Omental fat pad (tissue), 4 donors: ENCODE data around the gene ADISSP. TPM values are rescaled to one million over a fixed set of nuclear protein-coding genes. Genes with fewer than 3 reads are reported as not detected.

Experiments used
- ATAC-seq: fragments of 150-250 bp; one replicate; pipeline ENCODE4 v1.9.1; 2016; ENCODE audit warnings: mild to moderate bottlenecking, moderate library complexity; ENCODE audit not compliant: low FRiP score
- DNase-seq: peaks from one replicate; pipeline ENCODE4 v3.0.0-alpha.2; 2019; ENCODE audit warnings: low spot score
- CTCF ChIP-seq, 3 donors: fragments of 450-650 bp; IDR thresholded peaks; one replicate each; pipeline ENCODE4 v1.5.1; 2016 to 2017; ENCODE audit warnings: antibody characterized with exemption in 3 of 3, mild to moderate bottlenecking in 3 of 3, moderate library complexity in 2 of 3
- total RNA-seq, 4 donors: library from RNA; depleted of rRNA; stranded (reverse); fragments of >200 nt; gene quantifications; one replicate each; pipeline ENCODE4 v1.1.0, GENCODE V29; 2016

The ADISSP gene
- total RNA-seq, 4 donors from 2014 or later: 19.7 to 32.3 (median 30.3) TPM

- no peak for TF ChIP-seq CTCF (IDR thresholded peaks at IDR 0.05)
- no peak for DNase-seq
- no peak for ATAC-seq
Measured at GRCh38 chr20:3802524-3803239, 35.1 kb upstream of the ADISSP start.

- ATAC-seq (no peak), DNase-seq (no peak)
- no peak for TF ChIP-seq CTCF (IDR thresholded peaks at IDR 0.05)
Measured at GRCh38 chr20:3801846-3802245, 34.3 kb upstream of the ADISSP start.

- ATAC-seq (no peak), DNase-seq (no peak)
Measured at GRCh38 chr20:3801299-3801698, 33.7 kb upstream of the ADISSP start.

GRCh38 chr20:3800878-3801260 is 33.3 kb upstream of the ADISSP start:
- no peak for TF ChIP-seq CTCF (IDR thresholded peaks at IDR 0.05)
- no peak for ATAC-seq
- DNase-seq: no peak

More at GRCh38 chr20:3801299-3801698, 33.7 kb upstream of the ADISSP start:
- TF ChIP-seq CTCF (IDR thresholded peaks at IDR 0.05): no peak

- ATAC-seq (no peak), DNase-seq (no peak)
- no peak for TF ChIP-seq CTCF (IDR thresholded peaks at IDR 0.05)
Measured at GRCh38 chr20:3800256-3800877, 32.8 kb upstream of the ADISSP start.

GRCh38 chr20:3798908-3799248 is 31.3 kb upstream of the ADISSP start:
- no peak for TF ChIP-seq CTCF (IDR thresholded peaks at IDR 0.05)
- no peak for ATAC-seq
- DNase-seq: no peak

GRCh38 chr20:3798373-3798768 is 30.8 kb upstream of the ADISSP start:
- DNase-seq: no peak
- TF ChIP-seq CTCF (IDR thresholded peaks at IDR 0.05): no peak
- no peak for ATAC-seq
